Loucy (cell line): ENCODE data around the gene FIGNL2.

ENCODE experiments used
- EZH2phosphoT487 ChIP-seq: fragments of 200-600 bp; IDR thresholded peaks from 2 replicates; pipeline ENCODE4 v1.6.1; 2018; ENCODE audit warnings: antibody characterized with exemption, mild to moderate bottlenecking, moderate library complexity, borderline replicate concordance
- TF ChIP-seq, protein P1 (sequence below): fragments of 200-600 bp; sonication (generic); conservative IDR thresholded peaks from 2 replicates; pipeline ENCODE4 v1.5.1; 2014; ENCODE audit warnings: mild to moderate bottlenecking, antibody characterized with exemption, low read length

DNA sequence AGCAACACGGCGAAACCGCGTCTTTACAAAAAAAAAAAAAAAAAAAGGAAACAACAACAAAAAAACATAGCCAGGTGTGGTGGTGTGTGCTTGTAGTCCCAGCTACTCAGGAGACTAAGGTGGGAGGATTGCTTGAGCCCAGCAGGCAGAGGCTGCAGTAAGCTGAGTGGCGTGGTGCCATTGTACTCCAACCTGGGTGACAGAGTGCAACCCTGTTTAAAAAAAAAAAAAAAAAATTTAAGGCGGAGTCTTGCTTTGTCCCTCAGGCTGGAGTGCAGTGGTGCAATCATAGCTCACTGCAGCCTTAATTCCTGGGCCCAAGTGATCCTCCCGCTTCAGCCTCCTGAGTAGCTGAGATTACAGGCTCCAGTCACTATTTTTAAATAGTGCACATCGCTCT lies 18.2 kb upstream of the FIGNL2 start:
- TF ChIP-seq, protein P1, sequence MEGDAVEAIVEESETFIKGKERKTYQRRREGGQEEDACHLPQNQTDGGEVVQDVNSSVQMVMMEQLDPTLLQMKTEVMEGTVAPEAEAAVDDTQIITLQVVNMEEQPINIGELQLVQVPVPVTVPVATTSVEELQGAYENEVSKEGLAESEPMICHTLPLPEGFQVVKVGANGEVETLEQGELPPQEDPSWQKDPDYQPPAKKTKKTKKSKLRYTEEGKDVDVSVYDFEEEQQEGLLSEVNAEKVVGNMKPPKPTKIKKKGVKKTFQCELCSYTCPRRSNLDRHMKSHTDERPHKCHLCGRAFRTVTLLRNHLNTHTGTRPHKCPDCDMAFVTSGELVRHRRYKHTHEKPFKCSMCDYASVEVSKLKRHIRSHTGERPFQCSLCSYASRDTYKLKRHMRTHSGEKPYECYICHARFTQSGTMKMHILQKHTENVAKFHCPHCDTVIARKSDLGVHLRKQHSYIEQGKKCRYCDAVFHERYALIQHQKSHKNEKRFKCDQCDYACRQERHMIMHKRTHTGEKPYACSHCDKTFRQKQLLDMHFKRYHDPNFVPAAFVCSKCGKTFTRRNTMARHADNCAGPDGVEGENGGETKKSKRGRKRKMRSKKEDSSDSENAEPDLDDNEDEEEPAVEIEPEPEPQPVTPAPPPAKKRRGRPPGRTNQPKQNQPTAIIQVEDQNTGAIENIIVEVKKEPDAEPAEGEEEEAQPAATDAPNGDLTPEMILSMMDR: no peak
- TF ChIP-seq EZH2phosphoT487: no peak
